ENCODE results near the gene MRPL20.

DNA sequence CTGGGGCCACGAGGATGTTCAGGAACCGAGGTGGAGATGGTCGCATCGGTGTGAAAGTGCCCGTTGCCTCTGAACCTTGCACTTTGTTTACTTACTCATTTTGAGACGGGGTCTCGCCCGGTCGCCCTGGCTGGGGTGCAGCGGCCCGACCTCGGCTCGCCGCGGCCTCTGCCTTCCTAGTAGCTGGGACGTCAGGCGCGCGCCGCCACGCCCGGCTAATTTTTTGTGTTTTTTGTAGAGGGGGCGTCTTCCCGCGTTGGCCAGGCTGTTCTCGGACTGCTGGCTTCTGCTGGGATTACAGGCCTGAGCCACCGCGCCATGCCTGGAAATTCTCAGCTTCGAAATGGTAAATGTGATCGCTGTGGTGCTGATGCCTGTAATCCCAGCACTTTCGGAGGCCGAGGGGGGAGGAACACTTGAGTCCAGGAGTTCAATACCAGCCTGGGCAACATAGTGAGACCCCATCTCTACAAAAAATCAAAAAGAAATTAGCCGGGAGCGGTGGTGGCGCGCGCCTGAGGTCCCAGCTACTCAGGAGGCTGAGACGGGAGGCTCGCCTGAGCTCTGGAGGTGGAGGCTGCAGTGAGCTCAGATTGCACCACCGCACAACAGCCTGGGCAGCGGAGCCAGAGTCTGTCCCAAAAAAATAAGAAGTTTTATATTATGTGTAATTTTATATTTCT is 684 bp upstream of the MRPL20 start:
- no peak for TF ChIP-seq SNAI2 (CRISPR knock-in tag; IDR thresholded peaks at IDR 0.05)
- no peak for TF ChIP-seq POU6F1 (CRISPR knock-in tag; IDR thresholded peaks at IDR 0.05; ENCODE audit: borderline replicate concordance, low read depth)
- TF ChIP-seq ARNTL (CRISPR knock-in tag; IDR thresholded peaks at IDR 0.05; ENCODE audit: borderline replicate concordance, low read depth) = no peak
- TF ChIP-seq ZC3H10 (CRISPR knock-in tag; IDR thresholded peaks at IDR 0.05) = no peak
- no peak for TF ChIP-seq OSR1 (CRISPR knock-in tag; IDR thresholded peaks at IDR 0.05)
- TF ChIP-seq ISL1 (CRISPR knock-in tag; IDR thresholded peaks at IDR 0.05) = no peak
- no peak for TF ChIP-seq CSRNP3 (CRISPR knock-in tag; IDR thresholded peaks at IDR 0.05)
- TF ChIP-seq ZFP30 (CRISPR knock-in tag; IDR thresholded peaks at IDR 0.05) = no peak
- no peak for TF ChIP-seq ZFP3 (CRISPR knock-in tag; IDR thresholded peaks at IDR 0.05)
- TF ChIP-seq CREB5 (CRISPR knock-in tag; IDR thresholded peaks at IDR 0.05; ENCODE audit: low read depth) = no peak
- TF ChIP-seq ZNF70 (CRISPR knock-in tag; IDR thresholded peaks at IDR 0.05) = no peak
- TF ChIP-seq ESRRG (CRISPR knock-in tag; IDR thresholded peaks at IDR 0.05) = no peak
- no peak for TF ChIP-seq ZNF565 (CRISPR knock-in tag; conservative IDR thresholded peaks at IDR 0.05; ENCODE audit: low read depth)

Data from SK-N-SH treated with all-trans-retinoic acid at 6 μM for 48 hours (cell line).